ENCODE measurements around the gene TMEM134. TPM values are rescaled to one million over a fixed set of nuclear protein-coding genes. Genes with fewer than 3 reads are reported as not detected.
A peak's percentile ranks its signal among the peaks of the same experiment; 100 is the strongest.

TMEM134 gene
- total RNA-seq, 1 experiment from 2014 or later = 34.9 TPM

GRCh38 chr11:67423466-67423865 is 45.6 kb downstream of the TMEM134 start:
- Histone ChIP-seq H3K27me3 (ENCODE audit: control insufficient read depth, insufficient read depth, low read length) (peaks cover 7% of the 10 kb centered on the region), H3K36me3 (replicated peaks; ENCODE audit: control insufficient read depth, insufficient read depth, low read length) (no peaks in the 10 kb centered on the region), H3K4me3 (ENCODE audit: insufficient read depth, low read depth, low read length) (no peak overlapping the region)
- no peak for DNase-seq

GRCh38 chr11:67422891-67423290 is 46.2 kb downstream of the TMEM134 start:
- no peaks in the 10 kb centered on the region for H3K36me3 ChIP-seq (replicated peaks; ENCODE audit: control insufficient read depth, insufficient read depth, low read length)
- peak; percentile 74 for DNase-seq
- H3K4me3 ChIP-seq (ENCODE audit: insufficient read depth, low read depth, low read length) = no peak overlapping the region
- peaks cover 7% of the 10 kb centered on the region for H3K27me3 ChIP-seq (ENCODE audit: control insufficient read depth, insufficient read depth, low read length)

GRCh38 chr11:67421430-67422031 is 47.5 kb downstream of the TMEM134 start:
- Histone ChIP-seq H3K27me3 (ENCODE audit: control insufficient read depth, insufficient read depth, low read length) (peaks cover 7% of the 10 kb centered on the region), H3K4me3 (ENCODE audit: insufficient read depth, low read depth, low read length) (peak overlapping the region; percentile 25; the same call in 1 of the 2 replicates), H3K36me3 (replicated peaks; ENCODE audit: control insufficient read depth, insufficient read depth, low read length) (no peaks in the 10 kb centered on the region)
- no peak for DNase-seq

GRCh38 chr11:67420646-67421429 is 48.2 kb downstream of the TMEM134 start:
- peaks cover 9% of the 10 kb centered on the region for H3K27me3 ChIP-seq (ENCODE audit: control insufficient read depth, insufficient read depth, low read length)
- H3K4me3 ChIP-seq (ENCODE audit: insufficient read depth, low read depth, low read length) = peak overlapping the region; percentile 44
- peak; percentile 100 for DNase-seq
- H3K36me3 ChIP-seq (replicated peaks; ENCODE audit: control insufficient read depth, insufficient read depth, low read length) = no peaks in the 10 kb centered on the region

- Histone ChIP-seq H3K27me3 (ENCODE audit: control insufficient read depth, insufficient read depth, low read length) (peaks cover 10% of the 10 kb centered on the region), H3K36me3 (replicated peaks; ENCODE audit: control insufficient read depth, insufficient read depth, low read length) (no peaks in the 10 kb centered on the region), H3K4me3 (ENCODE audit: insufficient read depth, low read depth, low read length) (peak overlapping the region; percentile 44)
- DNase-seq = no peak
Measured at GRCh38 chr11:67420147-67420645, 48.9 kb downstream of the TMEM134 start.

- Histone ChIP-seq H3K36me3 (replicated peaks; ENCODE audit: control insufficient read depth, insufficient read depth, low read length) (no peaks in the 10 kb centered on the region), H3K4me3 (ENCODE audit: insufficient read depth, low read depth, low read length) (no peak overlapping the region), H3K27me3 (ENCODE audit: control insufficient read depth, insufficient read depth, low read length) (peaks cover 15% of the 10 kb centered on the region)
- DNase-seq = no peak
Measured at GRCh38 chr11:67419325-67420049, 49.6 kb downstream of the TMEM134 start.

GRCh38 chr11:67418476-67419281 is 50.4 kb downstream of the TMEM134 start:
- Histone ChIP-seq H3K36me3 (replicated peaks; ENCODE audit: control insufficient read depth, insufficient read depth, low read length) (no peaks in the 10 kb centered on the region), H3K27me3 (ENCODE audit: control insufficient read depth, insufficient read depth, low read length) (peaks cover 15% of the 10 kb centered on the region), H3K4me3 (ENCODE audit: insufficient read depth, low read depth, low read length) (no peak overlapping the region)
- no peak for DNase-seq

- Histone ChIP-seq H3K4me3 (ENCODE audit: insufficient read depth, low read depth, low read length) (no peak overlapping the region), H3K27me3 (ENCODE audit: control insufficient read depth, insufficient read depth, low read length) (peaks cover 15% of the 10 kb centered on the region), H3K36me3 (replicated peaks; ENCODE audit: control insufficient read depth, insufficient read depth, low read length) (no peaks in the 10 kb centered on the region)
- no peak for DNase-seq
Measured at GRCh38 chr11:67417425-67417824, 51.6 kb downstream of the TMEM134 start.

- H3K36me3 ChIP-seq (replicated peaks; ENCODE audit: control insufficient read depth, insufficient read depth, low read length) = no peaks in the 10 kb centered on the region
- no peak for DNase-seq
- no peak overlapping the region for H3K4me3 ChIP-seq (ENCODE audit: insufficient read depth, low read depth, low read length)
- peaks cover 20% of the 10 kb centered on the region for H3K27me3 ChIP-seq (ENCODE audit: control insufficient read depth, insufficient read depth, low read length)
Measured at GRCh38 chr11:67416416-67417335, 52.4 kb downstream of the TMEM134 start.

GRCh38 chr11:67415501-67416304 is 53.3 kb downstream of the TMEM134 start, which contains the start of gene CARNS1:
CARNS1 (plus strand) TSS chr11:67415678; CDS start chr11:67416200, 522 bp downstream.
- Histone ChIP-seq H3K4me3 (ENCODE audit: insufficient read depth, low read depth, low read length) (peak within 1 kb of the TSS; percentile 30), H3K36me3 (replicated peaks; ENCODE audit: control insufficient read depth, insufficient read depth, low read length) (no peaks in the 10 kb centered on the region), H3K27me3 (ENCODE audit: control insufficient read depth, insufficient read depth, low read length) (peaks cover 20% of the 10 kb centered on the region)
- DNase-seq = peak; percentile 90

GRCh38 chr11:67413266-67413849 is 55.7 kb downstream of the TMEM134 start:
- Histone ChIP-seq H3K36me3 (replicated peaks; ENCODE audit: control insufficient read depth, insufficient read depth, low read length) (no peaks in the 10 kb centered on the region), H3K27me3 (ENCODE audit: control insufficient read depth, insufficient read depth, low read length) (peaks cover 13% of the 10 kb centered on the region), H3K4me3 (ENCODE audit: insufficient read depth, low read depth, low read length) (no peak overlapping the region)
- DNase-seq = no peak

GRCh38 chr11:67412495-67413179 is 56.4 kb downstream of the TMEM134 start:
- no peak overlapping the region for H3K4me3 ChIP-seq (ENCODE audit: insufficient read depth, low read depth, low read length)
- no peak for DNase-seq
- H3K27me3 ChIP-seq (ENCODE audit: control insufficient read depth, insufficient read depth, low read length) = peaks cover 13% of the 10 kb centered on the region
- no peaks in the 10 kb centered on the region for H3K36me3 ChIP-seq (replicated peaks; ENCODE audit: control insufficient read depth, insufficient read depth, low read length)
